Muscle of arm (tissue), 12 donors: Measurements from ENCODE around the gene MAP2K6. TPM values are rescaled to one million over a fixed set of nuclear protein-coding genes. Genes with fewer than 3 reads are reported as not detected.
A peak's percentile ranks its signal among the peaks of the same experiment; 100 is the strongest.

ENCODE experiments used
- DNase-seq: peaks from one replicate; pipeline ENCODE4 v3.0.0-alpha.2; 2013
- polyA plus RNA-seq, 12 donors: library from polyadenylated mRNA; unstranded; fragments of 120-200 nt; gene quantifications; one replicate each; pipeline ENCODE4 v1.2.1, GENCODE V29; 2013; ENCODE audit not compliant: insufficient read length in 12 of 12

The MAP2K6 gene
- polyA plus RNA-seq, 12 donors, result 12.8 to 31.5 (median 21.3) TPM; not detected in 1

GRCh38 chr17:69485251-69485661 lies 70.8 kb downstream of the MAP2K6 start:
- DNase-seq, result no peak

- no peak for DNase-seq
These were observed 71.6 kb downstream of the MAP2K6 start for GRCh38 chr17:69485901-69486643.

DNA sequence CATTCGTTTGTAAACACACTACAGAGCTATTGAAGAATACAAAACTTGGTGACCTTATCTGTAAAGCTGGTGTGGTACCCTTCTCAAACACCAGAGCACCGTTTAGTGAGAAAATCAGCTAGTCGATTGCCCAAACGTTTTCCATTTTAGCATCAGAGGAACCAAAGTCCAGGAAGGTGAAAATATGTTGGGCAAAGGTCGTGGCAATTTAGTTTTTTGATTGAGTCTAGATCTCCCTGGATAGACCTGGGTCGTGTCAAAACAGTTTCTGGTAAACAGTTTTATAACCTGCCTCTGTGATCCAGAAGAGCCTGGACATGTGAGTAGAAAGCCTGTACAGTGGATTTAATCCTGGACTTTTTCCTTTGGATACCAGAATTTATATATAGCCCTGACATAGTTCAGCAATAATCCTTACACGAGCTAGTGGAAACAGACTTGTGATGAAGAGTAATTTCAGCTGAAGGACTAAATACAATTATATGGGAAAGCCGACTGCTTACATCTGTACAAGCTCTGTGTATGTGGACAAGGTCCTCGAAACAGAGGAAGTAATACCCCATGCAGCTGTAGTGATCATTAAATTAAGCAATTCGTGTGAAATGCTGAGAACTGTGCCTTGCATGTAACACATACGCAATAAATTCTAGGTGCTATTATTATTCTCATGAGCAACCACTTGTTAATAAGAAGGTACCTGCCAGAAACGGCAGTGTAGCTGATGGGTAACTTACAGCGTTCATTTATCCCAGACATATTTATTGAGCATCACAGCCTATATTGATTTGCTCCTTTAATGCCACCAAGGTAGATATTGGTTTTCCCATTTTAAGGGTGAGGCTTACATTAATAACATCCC lies 72.5 kb downstream of the MAP2K6 start:
- DNase-seq, result no peak

DNA sequence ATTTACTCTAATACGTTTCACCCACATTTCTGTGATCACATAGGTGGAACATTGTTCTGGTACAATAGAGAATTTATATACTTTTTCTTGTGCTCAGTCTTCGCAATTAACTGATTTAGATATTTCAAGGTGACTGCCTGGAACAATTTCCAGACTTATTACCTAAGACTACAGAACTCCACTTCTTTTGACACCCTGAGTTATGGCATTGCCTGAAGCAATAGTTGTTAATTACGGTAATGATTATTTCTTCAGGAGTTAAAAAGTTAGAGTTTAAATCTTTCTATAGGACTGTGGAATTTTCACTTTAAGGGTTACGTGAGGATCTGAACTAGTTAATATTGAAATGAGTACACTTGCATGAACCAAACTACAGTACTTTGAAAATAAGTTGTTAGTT lies 74.8 kb downstream of the MAP2K6 start:
- DNase-seq, result no peak

GRCh38 chr17:69492410-69493071 lies 78.0 kb downstream of the MAP2K6 start:
- DNase-seq, result no peak

GRCh38 chr17:69495787-69496186 lies 81.3 kb downstream of the MAP2K6 start:
- DNase-seq, result no peak

GRCh38 chr17:69497161-69497560 lies 82.7 kb downstream of the MAP2K6 start:
- no peak for DNase-seq

GRCh38 chr17:69499318-69499717 lies 84.8 kb downstream of the MAP2K6 start:
- no peak for DNase-seq

GRCh38 chr17:69500911-69501429 lies 86.5 kb downstream of the MAP2K6 start:
- DNase-seq, result peak; percentile 30

- DNase-seq, result peak; percentile 69
These were observed 87.3 kb downstream of the MAP2K6 start for GRCh38 chr17:69501591-69502468.

DNA sequence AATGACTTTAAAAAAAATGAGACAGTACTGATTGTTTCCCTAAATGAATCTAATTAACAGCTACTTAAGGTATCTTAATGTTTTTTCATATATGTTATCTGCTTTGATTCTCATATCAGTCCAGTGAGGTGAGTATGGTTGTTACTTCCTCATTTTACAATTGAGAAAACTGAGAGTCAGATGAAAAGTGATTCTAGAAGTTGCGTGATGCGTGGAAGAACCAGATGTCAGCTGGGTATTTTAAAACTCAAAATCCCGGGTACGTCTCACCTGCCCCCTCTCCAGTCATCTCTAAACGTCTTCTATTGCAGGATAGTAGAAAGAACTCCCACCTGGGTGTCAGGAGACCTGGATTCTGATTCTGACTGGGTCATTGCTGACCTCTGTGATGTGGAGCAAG lies 89.2 kb downstream of the MAP2K6 start:
- no peak for DNase-seq

- DNase-seq, result no peak
These were observed 91.2 kb downstream of the MAP2K6 start for GRCh38 chr17:69505740-69506139.

GRCh38 chr17:69506489-69506888 lies 92.0 kb downstream of the MAP2K6 start:
- no peak for DNase-seq

GRCh38 chr17:69508814-69509213 lies 94.3 kb downstream of the MAP2K6 start:
- no peak for DNase-seq

- no peak for DNase-seq
These were observed 96.8 kb downstream of the MAP2K6 start for GRCh38 chr17:69511250-69511649.

GRCh38 chr17:69512946-69513345 lies 98.4 kb downstream of the MAP2K6 start:
- DNase-seq, result no peak

DNA sequence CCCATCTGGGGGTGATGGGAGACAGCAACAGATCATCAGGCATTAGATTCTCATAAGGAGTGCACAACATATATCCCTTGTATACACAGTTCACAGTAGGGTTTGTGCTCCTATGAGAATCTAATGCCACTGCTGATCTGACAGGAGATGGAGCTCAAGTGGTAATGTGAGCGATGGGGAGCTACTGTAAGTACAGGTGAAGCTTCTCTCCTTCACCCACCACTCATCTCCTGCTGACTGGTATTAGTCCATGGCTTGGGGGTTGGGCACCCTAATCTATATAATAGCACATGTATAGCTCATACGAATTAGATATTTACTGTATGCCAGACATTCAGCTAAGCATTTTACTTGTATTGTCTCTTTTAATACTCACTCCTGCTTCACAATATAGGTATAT lies 101.7 kb downstream of the MAP2K6 start:
- no peak for DNase-seq

DNA sequence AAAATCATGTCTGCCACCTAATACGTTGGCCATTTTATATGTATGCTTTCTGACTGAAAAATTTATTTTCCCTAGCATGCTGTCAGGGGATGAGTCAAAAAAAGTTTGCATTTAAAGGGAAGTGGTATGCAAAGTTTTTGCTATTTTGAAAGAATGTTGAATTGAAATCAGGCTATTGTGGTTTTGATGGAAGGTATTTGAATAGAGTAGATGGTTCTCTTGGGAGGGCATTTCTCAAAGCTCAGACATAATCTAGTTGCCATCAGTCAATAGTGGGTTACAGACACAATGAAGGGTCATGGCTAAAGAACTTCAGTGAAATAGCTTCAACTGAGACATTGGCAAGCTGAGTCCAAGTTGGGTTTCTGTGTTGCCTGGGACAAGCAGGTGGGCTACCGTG lies 102.4 kb downstream of the MAP2K6 start:
- DNase-seq, result no peak

DNA sequence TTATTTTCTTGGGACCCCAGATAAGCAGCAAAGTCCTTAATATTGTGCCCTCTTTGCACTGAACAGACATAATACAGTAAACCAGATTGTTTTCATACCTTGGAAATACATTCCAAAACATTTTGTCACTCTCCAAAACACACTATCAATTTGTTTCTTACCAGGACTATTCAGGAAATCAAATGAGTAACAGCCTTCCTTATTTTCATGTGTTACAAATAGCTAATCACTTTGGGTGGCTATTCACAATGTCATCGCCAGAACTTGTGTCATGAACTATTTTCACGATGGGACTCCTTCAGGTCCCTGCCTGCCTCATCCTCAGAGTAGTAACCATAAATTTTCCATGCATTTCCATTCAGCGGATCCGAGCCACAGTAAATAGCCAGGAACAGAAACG lies 104.5 kb downstream of the MAP2K6 start:
- no peak for DNase-seq

GRCh38 chr17:69523244-69523861 lies 108.9 kb downstream of the MAP2K6 start:
- DNase-seq, result peak; percentile 45

DNA sequence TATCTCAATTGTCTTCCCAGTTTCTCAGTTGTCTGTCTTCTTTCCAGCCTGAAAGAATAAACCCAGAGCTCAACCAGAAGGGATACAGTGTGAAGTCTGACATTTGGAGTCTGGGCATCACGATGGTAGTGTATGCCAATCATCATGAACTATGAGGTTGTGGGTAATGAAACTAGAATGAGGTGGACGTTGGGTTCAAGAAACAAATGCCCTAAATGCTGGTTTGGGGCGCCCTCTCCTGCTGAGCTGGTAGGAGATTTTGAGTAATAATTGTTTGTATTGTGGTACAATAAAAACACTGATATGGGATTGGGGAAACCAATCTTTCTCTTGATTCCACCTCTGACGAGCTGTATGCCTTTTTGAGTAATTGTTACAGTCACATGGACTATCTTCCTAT lies 110.4 kb downstream of the MAP2K6 start:
- no peak for DNase-seq
